ENCODE results near the gene ATP6V1E1.
"Not testable (repeated sequence)": the region's sequence is repeated elsewhere in the genome, so short reads cannot be mapped to it uniquely, and the experiment has no call there.

ATP6V1E1 gene

DNA sequence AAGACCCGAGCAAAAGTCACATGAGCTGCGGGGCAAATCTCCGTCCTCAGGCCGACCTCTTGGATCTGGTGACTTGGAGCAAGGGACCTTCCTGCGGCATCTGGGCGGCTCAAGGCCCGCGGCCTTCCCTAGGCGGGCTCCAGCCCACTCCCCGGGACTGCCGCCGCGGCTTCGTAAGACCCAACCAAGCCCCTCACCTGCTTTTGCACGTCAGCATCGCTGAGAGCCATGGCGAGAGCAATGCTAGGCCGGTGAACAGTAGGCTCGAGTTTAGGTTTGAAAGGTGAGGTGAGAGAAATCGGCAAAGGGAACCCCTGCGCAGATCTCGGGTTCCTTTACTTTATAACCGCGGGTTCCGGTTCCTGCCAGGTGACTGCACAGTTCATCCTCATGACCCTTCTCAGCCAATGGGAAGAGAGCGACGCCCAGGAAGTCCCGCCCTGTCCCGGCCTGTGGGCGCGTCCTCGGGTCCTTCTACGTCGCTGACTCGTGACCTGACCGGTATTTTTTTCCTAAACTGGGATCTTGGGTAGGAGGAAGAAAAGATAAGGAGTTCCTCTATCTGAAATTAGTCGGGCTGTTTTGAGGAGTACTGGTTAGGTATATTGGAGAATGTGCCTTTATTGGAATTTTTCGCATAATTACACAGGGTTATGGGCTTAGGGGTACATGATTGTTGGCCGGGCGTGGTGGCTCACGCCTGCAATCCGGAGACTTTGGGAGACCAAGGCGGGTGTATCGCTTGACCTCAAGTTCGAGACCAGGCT is at the start of gene ATP6V1E1:
TSS of gene ATP6V1E1 (minus strand) at position 344 of the 767 bp plus-strand sequence. CDS start at position 230, 114 bp downstream.
- peak; percentile 86 to 92 for DNase-seq (ENCODE audit: low read depth in 1 of 2, low spot score in 1 of 2)
- in situ Hi-C loops (cut with HindIII; ENCODE audit: low pct_unique_long_range_greater_than_20kb, low sequenced_read_pairs): no loop called here
- no peak for TF ChIP-seq JUND (IDR thresholded peaks at IDR 0.05; ENCODE audit: low read depth)

DNA sequence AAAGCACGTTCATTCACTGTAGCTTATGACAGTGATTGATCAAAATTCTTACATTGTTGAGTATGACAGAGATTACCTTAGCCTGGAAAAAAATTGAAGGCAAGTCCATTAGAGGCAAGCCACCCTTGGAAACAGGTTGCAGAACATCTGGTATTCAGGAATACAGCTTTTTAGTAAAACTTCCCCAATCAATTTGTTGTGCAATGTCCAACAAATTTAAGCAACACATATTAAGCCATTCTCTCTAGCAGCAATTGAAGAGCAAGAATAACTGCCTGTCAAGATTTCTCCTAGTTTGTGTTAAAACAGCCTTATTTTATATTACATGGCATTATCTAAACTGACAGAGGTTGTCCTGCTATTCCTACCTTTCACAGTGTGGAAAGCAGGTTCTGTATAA is 47.0 kb upstream of the ATP6V1E1 start:
- in situ Hi-C loops (cut with HindIII; ENCODE audit: low pct_unique_long_range_greater_than_20kb, low sequenced_read_pairs): no loop called here
- no peak for DNase-seq (ENCODE audit: low read depth in 1 of 2, low spot score in 1 of 2)
- TF ChIP-seq JUND (IDR thresholded peaks at IDR 0.05; ENCODE audit: low read depth): no peak

GRCh38 chr22:17674152-17674551 is 45.6 kb upstream of the ATP6V1E1 start:
- no peak for DNase-seq (ENCODE audit: low read depth in 1 of 2, low spot score in 1 of 2)
- in situ Hi-C loops (cut with HindIII; ENCODE audit: low pct_unique_long_range_greater_than_20kb, low sequenced_read_pairs): no loop called here
- TF ChIP-seq JUND (IDR thresholded peaks at IDR 0.05; ENCODE audit: low read depth): no peak

- DNase-seq (ENCODE audit: low read depth in 1 of 2, low spot score in 1 of 2): no peak
- no peak for TF ChIP-seq JUND (IDR thresholded peaks at IDR 0.05; ENCODE audit: low read depth)
- in situ Hi-C loops (cut with HindIII; ENCODE audit: low pct_unique_long_range_greater_than_20kb, low sequenced_read_pairs): no loop called here
Measured at GRCh38 chr22:17672417-17672991, 44.0 kb upstream of the ATP6V1E1 start.

DNA sequence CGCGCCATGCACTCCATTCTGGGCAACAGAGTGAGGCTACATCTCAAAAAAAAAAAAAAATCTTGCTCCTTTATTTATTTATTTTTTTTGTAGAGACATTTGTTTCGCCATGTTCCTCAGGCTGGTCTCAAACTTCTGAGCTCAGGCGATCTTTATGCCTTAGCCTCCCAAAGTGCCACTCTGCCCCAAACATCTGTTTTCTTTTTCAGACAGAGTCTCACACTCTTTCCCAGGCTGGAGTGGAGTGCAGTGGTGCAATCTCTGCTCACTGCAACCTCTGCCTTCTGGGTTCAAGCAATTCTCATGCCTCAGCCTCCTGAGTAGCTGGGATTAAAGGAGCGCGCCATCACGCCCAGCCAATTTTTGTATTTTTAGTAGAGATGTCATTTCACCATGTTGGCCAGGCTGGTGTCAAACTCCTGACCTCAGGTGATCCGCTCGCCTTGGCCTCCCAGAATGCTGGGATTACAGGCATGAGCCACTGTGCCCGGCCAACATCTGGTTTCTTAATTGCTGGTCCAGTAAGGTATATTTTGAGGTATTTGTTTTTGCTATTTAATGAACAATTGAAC is 43.1 kb upstream of the ATP6V1E1 start:
- in situ Hi-C loops (cut with HindIII; ENCODE audit: low pct_unique_long_range_greater_than_20kb, low sequenced_read_pairs); DNase-seq (ENCODE audit: low read depth in 1 of 2, low spot score in 1 of 2): not testable (repeated sequence)

DNA sequence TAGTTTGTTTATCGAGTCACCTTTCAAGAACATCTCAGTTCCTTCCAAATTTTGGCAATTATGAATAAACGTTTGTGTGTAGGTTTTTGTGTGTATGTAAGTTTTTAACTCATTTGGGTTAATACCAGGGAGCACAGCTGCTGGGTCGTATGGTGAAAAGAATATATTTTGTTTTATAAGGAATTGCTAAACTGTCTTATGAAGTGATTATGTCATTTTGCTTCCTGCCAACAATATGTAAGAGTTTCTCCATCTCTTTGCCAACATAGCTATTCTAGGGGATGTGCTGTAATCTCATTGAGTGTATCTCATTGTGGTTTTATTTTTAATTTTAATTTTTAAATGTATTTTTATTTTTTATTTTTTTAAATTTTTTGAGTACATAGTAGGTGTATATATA is 37.3 kb upstream of the ATP6V1E1 start:
- no peak for DNase-seq (ENCODE audit: low read depth in 1 of 2, low spot score in 1 of 2)
- no peak for TF ChIP-seq JUND (IDR thresholded peaks at IDR 0.05; ENCODE audit: low read depth)
- in situ Hi-C loops (cut with HindIII; ENCODE audit: low pct_unique_long_range_greater_than_20kb, low sequenced_read_pairs): no loop called here

DNA sequence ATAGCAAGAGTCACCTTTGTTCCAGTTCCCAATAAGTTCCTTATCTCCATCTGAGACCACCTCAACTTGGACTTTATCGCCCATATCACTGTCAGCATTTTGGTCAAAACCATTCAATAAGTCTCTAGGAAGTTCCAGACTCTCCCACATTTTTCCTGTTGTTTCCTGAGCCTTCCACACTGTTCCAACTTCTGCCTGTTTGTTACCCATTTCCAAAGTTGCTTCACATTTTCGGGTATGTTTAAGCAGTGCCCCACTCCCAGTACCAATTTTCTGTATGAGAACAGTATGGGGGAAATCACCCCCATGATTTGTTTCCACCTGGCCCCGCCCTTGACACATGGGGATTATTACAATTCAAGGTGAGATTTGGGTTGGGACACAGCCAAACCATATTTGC is 36.7 kb upstream of the ATP6V1E1 start:
- in situ Hi-C loops (cut with HindIII; ENCODE audit: low pct_unique_long_range_greater_than_20kb, low sequenced_read_pairs): no loop called here
- DNase-seq (ENCODE audit: low read depth in 1 of 2, low spot score in 1 of 2): no peak
- no peak for TF ChIP-seq JUND (IDR thresholded peaks at IDR 0.05; ENCODE audit: low read depth)

- in situ Hi-C loops (cut with HindIII; ENCODE audit: low pct_unique_long_range_greater_than_20kb, low sequenced_read_pairs): no loop called here
- TF ChIP-seq JUND (IDR thresholded peaks at IDR 0.05; ENCODE audit: low read depth): no peak
- DNase-seq (ENCODE audit: low read depth in 1 of 2, low spot score in 1 of 2): no peak
Measured at GRCh38 chr22:17664414-17665055, 36.0 kb upstream of the ATP6V1E1 start.

- in situ Hi-C loops (cut with HindIII; ENCODE audit: low pct_unique_long_range_greater_than_20kb, low sequenced_read_pairs): no loop called here
- no peak for DNase-seq (ENCODE audit: low read depth in 1 of 2, low spot score in 1 of 2)
- no peak for TF ChIP-seq JUND (IDR thresholded peaks at IDR 0.05; ENCODE audit: low read depth)
Measured at GRCh38 chr22:17656870-17657395, 28.4 kb upstream of the ATP6V1E1 start.

- in situ Hi-C loops (cut with HindIII; ENCODE audit: low pct_unique_long_range_greater_than_20kb, low sequenced_read_pairs): no loop called here
- TF ChIP-seq JUND (IDR thresholded peaks at IDR 0.05; ENCODE audit: low read depth): no peak
- DNase-seq (ENCODE audit: low read depth in 1 of 2, low spot score in 1 of 2): no peak
Measured at GRCh38 chr22:17655289-17655688, 26.7 kb upstream of the ATP6V1E1 start.

DNA sequence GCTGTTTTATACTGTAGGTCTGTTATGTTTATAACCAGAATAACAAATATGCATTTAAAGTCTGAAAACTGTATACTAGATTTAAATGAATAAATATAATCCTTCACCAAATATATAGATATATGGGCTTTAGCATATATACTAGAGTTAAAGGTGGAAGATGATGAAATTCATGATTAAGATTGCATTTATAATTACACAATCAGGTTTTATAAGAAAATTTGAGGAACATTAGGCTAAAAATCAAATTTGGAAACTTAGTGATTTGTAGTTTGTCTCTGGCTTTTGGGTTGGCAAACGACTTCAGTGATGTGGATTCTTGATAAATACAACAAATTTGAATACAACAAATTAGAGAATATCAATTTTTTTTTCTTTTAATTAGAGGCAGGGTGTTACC is 20.0 kb upstream of the ATP6V1E1 start:
- TF ChIP-seq JUND (IDR thresholded peaks at IDR 0.05; ENCODE audit: low read depth): no peak
- no peak for DNase-seq (ENCODE audit: low read depth in 1 of 2, low spot score in 1 of 2)
- in situ Hi-C loops (cut with HindIII; ENCODE audit: low pct_unique_long_range_greater_than_20kb, low sequenced_read_pairs): no loop called here

DNA sequence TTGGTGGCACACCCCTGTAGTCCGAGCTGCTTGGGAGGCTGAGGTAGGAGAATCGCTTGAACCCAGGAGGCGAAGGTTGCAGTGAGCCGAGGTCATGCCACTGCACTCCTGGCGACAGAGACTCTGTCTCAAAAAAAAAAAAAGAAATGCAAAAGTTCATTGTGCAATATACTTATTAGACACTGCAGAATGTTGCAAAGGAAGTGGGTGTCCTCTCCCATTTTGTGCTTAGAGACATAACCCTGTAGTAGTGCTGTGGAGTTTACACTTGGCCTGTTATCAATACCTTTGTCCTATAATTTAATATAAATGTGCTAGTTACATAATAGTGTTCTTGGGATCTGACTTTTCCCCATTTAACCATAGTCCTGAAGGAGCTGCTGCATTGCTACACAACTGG is 19.4 kb upstream of the ATP6V1E1 start:
- no peak for TF ChIP-seq JUND (IDR thresholded peaks at IDR 0.05; ENCODE audit: low read depth)
- no peak for DNase-seq (ENCODE audit: low read depth in 1 of 2, low spot score in 1 of 2)
- in situ Hi-C loops (cut with HindIII; ENCODE audit: low pct_unique_long_range_greater_than_20kb, low sequenced_read_pairs): no loop called here

DNA sequence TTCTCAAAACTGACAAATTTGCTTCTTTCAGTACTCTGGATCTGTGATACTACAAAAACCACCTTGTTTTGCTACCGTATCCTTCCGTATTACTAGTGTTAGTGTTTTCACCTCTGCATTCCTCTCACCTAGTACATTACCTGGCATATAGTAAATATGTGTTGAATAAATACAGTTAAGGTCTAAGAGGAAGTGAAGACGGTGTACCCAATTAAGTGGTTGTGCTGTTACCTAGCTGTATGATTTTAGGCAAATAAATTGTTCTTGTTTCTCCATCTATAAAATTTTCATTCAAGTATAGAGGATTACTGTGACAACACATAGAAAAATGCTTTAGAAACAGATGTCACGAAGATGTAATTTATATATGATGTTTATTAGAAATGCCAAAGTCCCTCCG is 18.9 kb upstream of the ATP6V1E1 start:
- in situ Hi-C loops (cut with HindIII; ENCODE audit: low pct_unique_long_range_greater_than_20kb, low sequenced_read_pairs): no loop called here
- no peak for TF ChIP-seq JUND (IDR thresholded peaks at IDR 0.05; ENCODE audit: low read depth)

DNA sequence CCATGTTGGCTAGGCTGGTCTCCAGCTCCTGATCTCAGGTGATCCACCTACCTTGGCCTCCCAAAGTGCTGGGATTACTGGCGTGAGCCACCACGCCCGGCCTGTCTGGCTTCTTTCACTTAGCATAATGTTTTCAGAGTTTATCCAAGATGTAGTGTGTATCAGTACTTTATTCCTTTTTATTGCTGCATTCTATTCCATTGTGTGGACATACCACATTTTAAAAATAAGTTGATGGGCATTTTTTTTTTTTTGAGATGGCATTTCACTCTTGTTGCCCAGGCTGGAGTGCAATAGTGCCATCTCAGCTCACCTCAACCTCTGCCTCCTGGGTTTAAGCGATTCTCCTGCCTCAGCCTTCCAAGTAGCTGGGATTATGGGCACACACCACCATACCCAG is 13.8 kb upstream of the ATP6V1E1 start:
- in situ Hi-C loops (cut with HindIII; ENCODE audit: low pct_unique_long_range_greater_than_20kb, low sequenced_read_pairs); DNase-seq (ENCODE audit: low read depth in 1 of 2, low spot score in 1 of 2): not testable (repeated sequence)

More for the DNA sequence above, 18.9 kb upstream of the ATP6V1E1 start:
- no peak for DNase-seq (ENCODE audit: low read depth in 1 of 2, low spot score in 1 of 2)
